Tibial nerve (tissue), 4 donors: ENCODE data around the gene STX8.

Experiments used
- EP300 ChIP-seq, 2 donors: sonication (generic); formaldehyde crosslinking; IDR thresholded peaks; one replicate each; pipeline ENCODE4 v1.6.1; 2017; ENCODE audit warnings: antibody characterized with exemption in 2 of 2, mild to moderate bottlenecking in 1 of 2
- POLR2A ChIP-seq, 2 donors: fragments of 450-650 bp; IDR thresholded peaks; one replicate each; pipeline ENCODE4 v1.6.1; 2017; ENCODE audit warnings: antibody characterized with exemption in 2 of 2, mild to moderate bottlenecking in 2 of 2, moderate library complexity in 2 of 2
- TF ChIP-seq, protein P1 (sequence below), 5 experiments: fragments of 200-600 bp in 3 of 5; fragments of 450-650 bp in 2 of 5; sonication (generic) in 3 of 5; IDR thresholded peaks; one replicate each; pipeline ENCODE4 v1.5.1; 2016 to 2019; ENCODE audit warnings: antibody characterized with exemption in 5 of 5, mild to moderate bottlenecking in 3 of 5, moderate library complexity in 2 of 5

DNA sequence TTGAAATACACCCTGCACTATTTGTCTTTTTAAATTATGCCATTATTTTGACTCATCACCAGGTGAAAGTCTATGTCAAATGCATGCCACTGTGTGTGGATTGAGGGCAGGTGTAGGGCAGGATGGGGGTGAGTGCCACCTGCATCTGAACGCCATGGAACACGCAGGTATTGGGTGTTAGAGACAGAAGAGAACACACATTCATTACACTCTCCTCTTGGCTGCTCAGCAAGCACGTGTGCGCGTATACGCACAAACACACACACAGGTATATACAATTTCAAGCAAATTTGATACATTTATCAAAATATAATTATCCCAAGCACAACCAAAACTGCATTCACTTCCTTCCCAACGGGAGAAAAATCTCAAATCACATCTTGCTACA is 285.4 kb downstream of the STX8 start:
- TF ChIP-seq, protein P1, sequence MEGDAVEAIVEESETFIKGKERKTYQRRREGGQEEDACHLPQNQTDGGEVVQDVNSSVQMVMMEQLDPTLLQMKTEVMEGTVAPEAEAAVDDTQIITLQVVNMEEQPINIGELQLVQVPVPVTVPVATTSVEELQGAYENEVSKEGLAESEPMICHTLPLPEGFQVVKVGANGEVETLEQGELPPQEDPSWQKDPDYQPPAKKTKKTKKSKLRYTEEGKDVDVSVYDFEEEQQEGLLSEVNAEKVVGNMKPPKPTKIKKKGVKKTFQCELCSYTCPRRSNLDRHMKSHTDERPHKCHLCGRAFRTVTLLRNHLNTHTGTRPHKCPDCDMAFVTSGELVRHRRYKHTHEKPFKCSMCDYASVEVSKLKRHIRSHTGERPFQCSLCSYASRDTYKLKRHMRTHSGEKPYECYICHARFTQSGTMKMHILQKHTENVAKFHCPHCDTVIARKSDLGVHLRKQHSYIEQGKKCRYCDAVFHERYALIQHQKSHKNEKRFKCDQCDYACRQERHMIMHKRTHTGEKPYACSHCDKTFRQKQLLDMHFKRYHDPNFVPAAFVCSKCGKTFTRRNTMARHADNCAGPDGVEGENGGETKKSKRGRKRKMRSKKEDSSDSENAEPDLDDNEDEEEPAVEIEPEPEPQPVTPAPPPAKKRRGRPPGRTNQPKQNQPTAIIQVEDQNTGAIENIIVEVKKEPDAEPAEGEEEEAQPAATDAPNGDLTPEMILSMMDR (IDR thresholded peaks at IDR 0.05), result no peak
- no peak for TF ChIP-seq POLR2A (IDR thresholded peaks at IDR 0.05)
- TF ChIP-seq EP300 (IDR thresholded peaks at IDR 0.05), result no peak
